Suprapubic skin (tissue), 4 donors: ENCODE data around the gene YARS1.

Experiments used
- POLR2A ChIP-seq, 2 donors: fragments of 450-650 bp; IDR thresholded peaks; one replicate each; pipeline ENCODE4 v1.6.1; 2017; ENCODE audit warnings: antibody characterized with exemption in 2 of 2, mild to moderate bottlenecking in 2 of 2, moderate library complexity in 2 of 2
- POLR2AphosphoS5 ChIP-seq, 3 donors: sonication (generic); formaldehyde crosslinking; IDR thresholded peaks; one replicate each; pipeline ENCODE4 v1.6.1; 2017; ENCODE audit warnings: antibody characterized with exemption in 3 of 3
- TF ChIP-seq, protein P1 (sequence below), 2 donors: fragments of 200-600 bp in 1 of 2; fragments of 450-650 bp in 1 of 2; sonication (generic) in 1 of 2; IDR thresholded peaks; one replicate each; pipeline ENCODE4 v1.5.1; 2016 to 2019; ENCODE audit warnings: antibody characterized with exemption in 2 of 2, mild to moderate bottlenecking in 1 of 2, moderate library complexity in 1 of 2

DNA sequence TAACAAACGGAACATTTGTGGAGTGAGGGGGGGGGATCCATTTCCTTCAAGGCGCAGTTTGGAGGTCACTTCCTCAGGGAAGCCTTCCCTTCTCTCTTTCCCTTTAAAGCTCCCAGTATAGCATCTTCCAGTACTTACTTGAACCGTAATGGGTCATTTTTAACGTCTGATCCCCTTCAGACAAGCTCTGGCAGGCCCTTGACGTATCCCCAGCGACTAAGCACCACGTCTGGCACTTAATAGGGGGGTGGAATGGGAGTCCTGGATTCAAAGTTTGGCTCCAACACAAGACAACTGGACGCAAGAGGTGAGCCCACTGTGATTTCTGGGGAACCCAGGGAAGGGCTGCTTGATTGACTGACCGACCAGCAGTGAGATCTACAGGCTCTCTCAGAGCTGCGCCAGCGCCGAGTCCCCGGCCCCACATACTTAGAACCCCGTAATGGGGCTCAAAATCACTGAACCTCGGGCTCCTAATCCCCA is 441 bp downstream of the YARS1 start:
- TF ChIP-seq, protein P1, sequence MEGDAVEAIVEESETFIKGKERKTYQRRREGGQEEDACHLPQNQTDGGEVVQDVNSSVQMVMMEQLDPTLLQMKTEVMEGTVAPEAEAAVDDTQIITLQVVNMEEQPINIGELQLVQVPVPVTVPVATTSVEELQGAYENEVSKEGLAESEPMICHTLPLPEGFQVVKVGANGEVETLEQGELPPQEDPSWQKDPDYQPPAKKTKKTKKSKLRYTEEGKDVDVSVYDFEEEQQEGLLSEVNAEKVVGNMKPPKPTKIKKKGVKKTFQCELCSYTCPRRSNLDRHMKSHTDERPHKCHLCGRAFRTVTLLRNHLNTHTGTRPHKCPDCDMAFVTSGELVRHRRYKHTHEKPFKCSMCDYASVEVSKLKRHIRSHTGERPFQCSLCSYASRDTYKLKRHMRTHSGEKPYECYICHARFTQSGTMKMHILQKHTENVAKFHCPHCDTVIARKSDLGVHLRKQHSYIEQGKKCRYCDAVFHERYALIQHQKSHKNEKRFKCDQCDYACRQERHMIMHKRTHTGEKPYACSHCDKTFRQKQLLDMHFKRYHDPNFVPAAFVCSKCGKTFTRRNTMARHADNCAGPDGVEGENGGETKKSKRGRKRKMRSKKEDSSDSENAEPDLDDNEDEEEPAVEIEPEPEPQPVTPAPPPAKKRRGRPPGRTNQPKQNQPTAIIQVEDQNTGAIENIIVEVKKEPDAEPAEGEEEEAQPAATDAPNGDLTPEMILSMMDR (IDR thresholded peaks at IDR 0.05), result no peak
- TF ChIP-seq POLR2A (IDR thresholded peaks at IDR 0.05), result no peak
- no peak for TF ChIP-seq POLR2AphosphoS5 (IDR thresholded peaks at IDR 0.05)
